Mammary epithelial cell (primary cell): ENCODE results near the gene ITIH6.

Experiments used
- CTCF ChIP-seq, 2 donors: IDR thresholded peaks in 1 of 2; conservative IDR thresholded peaks in 1 of 2; 2 replicates each; pipeline ENCODE4 v1.5.1; 2011 to 2012; ENCODE audit warnings: inconsistent platforms in 2 of 2, low read length in 2 of 2, mild to moderate bottlenecking in 2 of 2, control low read depth in 1 of 2, low read depth in 1 of 2; ENCODE audit not compliant: insufficient read depth in 1 of 2; ENCODE audit errors: extremely low read depth in 1 of 2
- EZH2 ChIP-seq: IDR thresholded peaks from 2 replicates; pipeline ENCODE4 v1.6.1; 2012; ENCODE audit warnings: low read length, inconsistent platforms, borderline replicate concordance

GRCh38 chrX:54824195-54824594, 26.1 kb upstream of the ITIH6 start:
- TF ChIP-seq CTCF (conservative IDR thresholded peaks at IDR 0.05 in 1 of 2, IDR thresholded peaks at IDR 0.05 in 1 of 2; ENCODE audit: extremely low read depth in 1 of 2, insufficient read depth in 1 of 2, low read depth in 1 of 2, low read length in 2 of 2), result no peak
- TF ChIP-seq EZH2, result no peak
